NCI-H146 (cell line): Measurements from ENCODE around the gene RPP30.
A peak's percentile ranks its signal among the peaks of the same experiment; 100 is the strongest.

Experiments used
- DNase-seq: peaks from one replicate; lab custom pipeline; 2025; lab: John Stamatoyannopoulos, UW

Gene RPP30

GRCh38 chr10:90871766-90872647 is at the start of gene RPP30:
TSS of gene RPP30 (plus strand) at chr10:90871974. CDS start at chr10:90871987, 13 bp downstream.
- peak; percentile 80 for DNase-seq

DNA sequence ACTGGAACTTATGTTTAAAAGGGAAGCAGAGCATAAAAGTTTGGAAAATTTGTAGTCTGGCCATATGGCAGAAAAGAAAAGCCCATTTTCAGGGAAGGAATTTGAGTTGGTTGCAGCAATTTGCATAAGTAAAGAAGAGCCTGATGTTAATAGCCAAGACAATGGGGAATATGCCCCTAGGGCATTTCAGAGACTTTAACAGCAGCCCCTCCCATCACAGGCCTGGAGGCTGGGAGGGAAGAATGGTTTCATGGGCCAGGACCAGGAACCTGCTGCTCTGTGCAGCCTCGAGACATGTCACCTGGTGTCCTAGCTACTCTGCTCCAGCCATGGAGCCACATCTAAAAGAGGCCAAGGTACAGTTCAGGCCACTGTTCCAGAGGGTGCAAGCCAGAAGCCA is 49.3 kb upstream of the RPP30 start:
- no peak for DNase-seq

DNA sequence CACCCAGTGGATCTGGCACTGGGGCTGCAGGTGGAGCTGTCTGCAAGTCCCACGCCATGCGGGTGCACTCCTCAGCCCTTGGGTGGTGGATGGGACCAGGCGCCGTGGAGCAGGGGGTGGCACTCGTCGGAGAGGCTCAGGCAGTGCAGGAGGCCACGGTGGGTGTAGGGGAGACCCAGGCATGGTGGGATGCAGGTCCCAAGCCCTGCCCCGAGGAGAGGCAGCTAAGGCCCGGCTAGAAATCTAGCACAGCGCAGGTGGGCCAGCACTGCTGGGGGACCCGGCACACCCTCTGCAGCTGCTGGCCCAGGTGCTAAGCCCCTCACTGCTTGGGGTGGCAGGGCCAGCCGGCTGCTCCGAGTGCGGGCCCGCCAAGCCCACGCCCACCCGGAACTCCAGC is 39.7 kb upstream of the RPP30 start:
- DNase-seq, result no peak

DNA sequence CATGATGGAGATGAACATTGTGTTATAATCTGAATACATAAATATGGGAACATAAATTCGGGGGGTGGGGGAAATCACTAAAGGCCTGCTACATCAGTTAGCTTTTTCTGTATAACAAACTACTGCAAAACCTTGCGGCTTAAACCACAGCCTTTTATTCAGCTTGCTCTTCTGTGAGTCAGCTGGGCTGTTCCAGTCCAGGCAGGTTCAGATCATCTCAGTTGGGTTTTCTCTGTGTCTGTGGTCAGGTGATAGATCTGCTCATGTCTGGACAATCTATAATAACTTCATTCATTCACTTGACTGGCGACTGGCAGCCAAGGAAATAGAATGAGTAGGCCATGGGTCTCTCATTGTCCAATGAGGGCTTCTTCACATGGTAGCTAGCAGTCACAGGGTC is 37.4 kb upstream of the RPP30 start:
- no peak for DNase-seq

GRCh38 chr10:90837486-90837885 is 34.3 kb upstream of the RPP30 start:
- DNase-seq, result no peak

- DNase-seq, result no peak
Measured at GRCh38 chr10:90842725-90843124, 29.0 kb upstream of the RPP30 start.

- no peak for DNase-seq
Measured at GRCh38 chr10:90845726-90846125, 26.0 kb upstream of the RPP30 start.

GRCh38 chr10:90846746-90847145 is 25.0 kb upstream of the RPP30 start:
- DNase-seq, result no peak

DNA sequence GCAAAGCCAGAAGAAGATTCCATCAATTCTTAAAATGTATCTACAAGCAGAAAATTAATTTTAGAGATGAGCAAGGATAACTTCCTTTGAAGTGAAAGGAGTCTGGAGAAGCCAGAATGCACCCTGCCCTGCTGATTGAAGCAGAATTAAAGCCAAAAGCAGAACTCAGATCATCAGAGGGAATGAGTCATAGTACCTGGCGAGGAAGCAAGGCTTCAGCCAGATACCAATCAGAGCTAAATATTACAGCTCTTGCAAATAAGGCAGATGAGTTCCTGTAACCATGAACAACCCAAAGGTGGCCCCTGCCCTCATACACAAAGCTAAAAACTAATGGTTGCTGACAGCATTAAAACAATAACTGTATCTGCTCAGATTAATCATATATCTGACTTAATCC is 24.3 kb upstream of the RPP30 start:
- DNase-seq, result no peak

GRCh38 chr10:90849956-90850749 is 21.6 kb upstream of the RPP30 start:
- DNase-seq, result no peak

DNA sequence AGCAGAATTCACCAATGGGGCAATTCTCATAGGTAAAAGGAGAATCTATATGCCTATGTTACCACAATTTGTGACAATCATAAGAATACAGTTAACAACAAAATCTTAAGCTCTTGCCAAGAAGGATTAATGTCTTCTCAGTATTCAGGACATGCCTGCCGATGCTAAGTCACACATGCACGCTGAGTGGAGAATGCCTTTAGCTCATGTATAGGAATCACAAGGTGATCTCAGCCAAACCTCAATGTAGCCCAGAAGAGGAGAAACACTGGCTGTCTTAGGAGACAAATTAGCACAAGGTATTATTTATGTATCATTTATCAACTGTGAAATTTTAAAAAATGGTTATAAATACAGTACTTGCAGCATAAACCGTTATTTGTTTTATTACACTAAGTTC is 16.6 kb upstream of the RPP30 start:
- DNase-seq, result no peak

GRCh38 chr10:90856261-90856660 is 15.5 kb upstream of the RPP30 start:
- no peak for DNase-seq

DNA sequence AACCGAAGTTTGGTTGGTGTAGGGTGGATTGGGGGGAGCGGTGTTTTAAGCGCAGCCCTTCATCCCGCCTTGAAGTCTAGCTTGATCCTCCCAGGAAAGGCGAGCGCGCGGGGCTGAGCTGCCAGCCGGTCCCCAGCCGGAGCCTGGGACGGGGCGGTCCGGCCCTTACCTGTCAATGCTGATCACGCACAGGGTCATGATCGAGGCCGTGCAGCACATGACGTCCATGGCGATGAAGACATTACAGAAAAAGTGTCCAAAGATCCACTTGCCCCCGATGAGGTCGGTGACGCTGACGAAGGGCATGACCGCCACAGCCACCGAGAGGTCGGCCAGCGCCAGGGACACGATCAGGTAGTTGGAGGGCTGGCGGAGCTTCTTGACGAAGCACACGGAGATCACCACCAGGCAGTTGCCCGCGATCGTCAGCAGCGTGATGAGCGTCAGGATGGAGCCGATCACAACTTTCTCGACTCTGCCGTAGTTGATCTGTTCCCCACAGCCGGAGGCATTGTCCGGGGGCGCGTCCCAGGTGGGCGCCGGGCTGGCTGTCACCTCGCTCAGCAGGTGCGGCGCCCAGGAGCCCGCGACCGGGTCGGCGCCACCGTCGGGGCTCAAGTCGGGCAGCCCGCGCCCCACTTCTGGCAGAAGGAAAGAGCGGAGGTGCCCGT is 14.7 kb upstream of the RPP30 start:
- peak; percentile 6 for DNase-seq

DNA sequence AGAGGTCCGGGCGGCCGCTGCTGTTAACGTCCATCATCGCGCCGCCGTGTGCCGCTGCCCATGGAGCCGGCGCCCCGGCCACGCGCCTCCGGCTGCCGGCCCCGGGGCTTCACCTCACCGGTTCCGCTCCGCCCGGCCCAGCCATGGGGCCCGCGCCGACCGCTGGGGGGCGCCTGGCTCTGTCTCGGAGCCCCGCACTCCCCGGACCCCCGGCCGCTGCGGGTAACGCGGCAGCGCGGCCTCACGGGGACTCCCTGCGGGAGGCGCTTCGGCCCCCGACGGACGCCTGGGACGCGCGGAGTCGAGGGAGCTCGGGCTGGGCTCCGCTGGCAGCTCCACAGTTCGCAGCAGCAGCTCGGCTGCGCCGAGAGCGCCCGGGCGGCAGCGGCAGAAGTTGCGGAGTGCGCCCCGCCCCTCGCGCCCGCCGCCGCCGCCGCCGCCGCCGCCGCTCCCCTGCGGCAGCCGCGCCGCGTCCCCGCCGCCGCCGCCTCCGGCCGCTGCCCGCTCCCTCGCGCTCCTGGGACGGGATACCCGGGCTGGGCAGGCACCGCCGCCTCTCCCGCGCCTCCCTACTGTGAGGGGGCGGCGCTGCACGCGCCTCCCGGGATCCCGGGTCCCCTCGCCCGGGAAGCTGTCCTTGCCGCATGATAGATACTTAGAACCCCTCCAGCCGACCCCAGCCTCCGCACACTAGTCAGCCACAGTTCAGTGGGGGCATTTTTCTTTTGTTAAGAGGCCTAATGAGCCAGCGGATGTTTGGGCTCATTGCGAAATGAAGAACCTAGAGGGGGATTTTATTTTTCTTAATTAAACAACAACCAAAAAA is 13.9 kb upstream of the RPP30 start, which contains the start of gene HTR7:
TSS of gene HTR7 (minus strand) at position 405 of the 826 bp plus-strand sequence. CDS start at position 37, 368 bp downstream.
- peak; percentile 54 for DNase-seq

- DNase-seq, result no peak
Measured at GRCh38 chr10:90858461-90858968, 13.3 kb upstream of the RPP30 start.

DNA sequence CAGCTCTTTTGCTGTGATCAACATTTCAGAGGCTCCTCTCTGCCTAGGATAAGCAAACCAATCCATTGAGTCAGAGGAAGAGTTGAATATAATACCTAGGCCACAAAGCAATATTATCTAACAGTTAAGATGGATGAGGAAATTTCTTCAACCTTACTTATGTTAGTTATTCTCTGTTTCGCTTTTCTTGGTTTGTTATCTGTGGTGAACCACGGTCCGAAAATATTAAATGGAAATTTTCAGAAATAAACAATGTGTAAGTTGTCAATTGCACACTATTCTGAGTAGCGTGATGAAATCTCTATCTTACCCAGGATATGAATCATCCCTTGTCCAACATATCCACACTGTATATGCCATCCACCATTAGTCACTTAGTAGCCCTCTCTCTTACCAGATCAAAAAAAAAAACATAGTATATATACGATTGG is 12.4 kb upstream of the RPP30 start:
- DNase-seq, result no peak

GRCh38 chr10:90860790-90861189 is 11.0 kb upstream of the RPP30 start:
- no peak for DNase-seq

DNA sequence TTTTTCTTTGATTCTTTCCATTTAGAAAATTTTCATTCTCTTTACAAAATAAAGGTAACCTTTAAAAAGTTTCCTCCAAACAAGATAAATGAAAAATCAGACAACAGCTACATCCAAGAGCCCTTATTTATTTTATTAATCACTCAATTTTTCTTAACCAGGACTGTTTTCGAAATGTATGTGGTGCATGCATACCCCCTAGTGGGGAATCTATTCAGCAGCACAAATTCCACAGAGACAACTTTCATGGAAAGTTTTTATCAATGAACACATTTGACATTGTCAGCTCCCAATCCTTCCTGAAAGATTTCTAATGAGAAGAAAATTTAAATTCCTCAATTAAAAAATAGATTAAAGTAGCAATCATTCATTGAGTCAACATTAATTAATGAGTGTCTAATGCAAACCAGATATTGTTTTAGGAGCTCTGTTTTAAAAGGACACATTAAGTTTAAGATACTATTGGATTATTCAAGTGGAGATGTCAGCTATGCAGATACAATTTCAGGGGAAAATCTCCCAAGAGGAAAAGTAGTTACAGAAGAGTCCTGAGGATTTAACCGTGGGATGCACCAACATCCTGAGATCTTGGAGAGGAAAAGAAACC is 8.8 kb upstream of the RPP30 start:
- no peak for DNase-seq

- DNase-seq, result no peak
Measured at GRCh38 chr10:90865401-90865800, 6.4 kb upstream of the RPP30 start.

DNA sequence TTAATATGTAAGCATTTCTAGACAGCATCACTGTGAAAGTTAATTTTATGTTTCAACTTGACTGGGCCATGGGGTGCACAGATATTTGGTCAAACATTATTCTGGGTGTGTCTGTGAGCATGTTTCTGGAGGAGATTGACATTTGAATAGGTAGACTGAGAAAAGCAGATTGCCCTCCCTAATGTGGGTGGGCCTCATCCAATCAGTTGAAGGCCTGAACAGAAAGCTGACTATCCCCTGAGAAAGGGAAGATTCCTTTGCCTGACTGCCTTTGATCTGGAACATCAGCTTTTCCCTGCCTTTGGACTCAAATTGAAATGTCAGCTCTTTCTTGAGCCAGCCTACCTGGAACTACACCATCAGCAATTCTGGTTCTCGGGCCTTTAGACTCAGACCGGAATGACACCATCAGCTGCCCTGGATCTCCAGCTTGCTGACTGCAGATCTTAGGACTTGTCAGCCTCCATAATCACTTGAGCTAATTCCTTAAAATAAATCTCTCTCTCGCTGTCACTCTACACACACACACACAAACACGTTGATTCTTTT is 5.7 kb upstream of the RPP30 start:
- DNase-seq, result no peak
